Measurements from ENCODE around the gene SLC16A3. TPM values are rescaled to one million over a fixed set of nuclear protein-coding genes. Genes with fewer than 3 reads are reported as not detected.

SLC16A3 gene
- total and polyA plus RNA-seq, 2 donors (not counting 3 experiments of a cell fraction or from before 2014, with no cell fraction given), result 95.9 to 171 TPM

- intact Hi-C loops (cut with micrococcal nuclease) (no loop called here), dilution Hi-C loops (cut with MboI; ENCODE audit: extremely low pct_ligation_motif_present, low sequenced_read_pairs) (no loop called here)
- FAIRE-seq (no peak), DNase-seq (ENCODE audit: low read depth, low spot score) (no peak)
- H3K4me1 ChIP-seq (ENCODE audit: control insufficient read depth, extremely low read depth, insufficient read depth, low read length), result peaks cover 5% of the 10 kb centered on the region
- H3K4me3 ChIP-seq (replicated peaks in 1 of 3; ENCODE audit: insufficient read depth in 1 of 3, low read depth in 1 of 3, low read length in 3 of 3), result no peak overlapping the region
- peaks cover 52 to 71% of the 10 kb centered on the region in 2 experiments for H3K36me3 ChIP-seq (ENCODE audit: control insufficient read depth in 2 of 2, extremely low read depth in 1 of 2, insufficient read depth in 2 of 2, low read length in 2 of 2)
- TF ChIP-seq POLR2A (IDR thresholded peaks at IDR 0.05; ENCODE audit: low read depth, low read length), result no peak
- TF ChIP-seq MAX (IDR thresholded peaks at IDR 0.05; ENCODE audit: insufficient read depth, insufficient read length), result no peak
- TF ChIP-seq POLR2AphosphoS5 (IDR thresholded peaks at IDR 0.05; ENCODE audit: insufficient read depth, low read depth, low read length), result no peak
- no peak for TF ChIP-seq EZH2 (IDR thresholded peaks at IDR 0.05; ENCODE audit: borderline replicate concordance, low read depth, low read length, severe bottlenecking)
- TF ChIP-seq, protein P1, sequence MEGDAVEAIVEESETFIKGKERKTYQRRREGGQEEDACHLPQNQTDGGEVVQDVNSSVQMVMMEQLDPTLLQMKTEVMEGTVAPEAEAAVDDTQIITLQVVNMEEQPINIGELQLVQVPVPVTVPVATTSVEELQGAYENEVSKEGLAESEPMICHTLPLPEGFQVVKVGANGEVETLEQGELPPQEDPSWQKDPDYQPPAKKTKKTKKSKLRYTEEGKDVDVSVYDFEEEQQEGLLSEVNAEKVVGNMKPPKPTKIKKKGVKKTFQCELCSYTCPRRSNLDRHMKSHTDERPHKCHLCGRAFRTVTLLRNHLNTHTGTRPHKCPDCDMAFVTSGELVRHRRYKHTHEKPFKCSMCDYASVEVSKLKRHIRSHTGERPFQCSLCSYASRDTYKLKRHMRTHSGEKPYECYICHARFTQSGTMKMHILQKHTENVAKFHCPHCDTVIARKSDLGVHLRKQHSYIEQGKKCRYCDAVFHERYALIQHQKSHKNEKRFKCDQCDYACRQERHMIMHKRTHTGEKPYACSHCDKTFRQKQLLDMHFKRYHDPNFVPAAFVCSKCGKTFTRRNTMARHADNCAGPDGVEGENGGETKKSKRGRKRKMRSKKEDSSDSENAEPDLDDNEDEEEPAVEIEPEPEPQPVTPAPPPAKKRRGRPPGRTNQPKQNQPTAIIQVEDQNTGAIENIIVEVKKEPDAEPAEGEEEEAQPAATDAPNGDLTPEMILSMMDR (IDR thresholded peaks at IDR 0.05; ENCODE audit: extremely low read depth in 1 of 2, insufficient read depth in 1 of 2, low read depth in 1 of 2, low read length in 2 of 2), result no peak
- no peak for TF ChIP-seq GATA2 (IDR thresholded peaks at IDR 0.05; ENCODE audit: insufficient read depth, insufficient read length, low read depth, low read length)
- no peak for TF ChIP-seq FOS (IDR thresholded peaks at IDR 0.05; ENCODE audit: borderline replicate concordance, insufficient read depth, low read length)
- TF ChIP-seq JUN (IDR thresholded peaks at IDR 0.05; ENCODE audit: borderline replicate concordance, insufficient read depth, insufficient read length, low read depth), result no peak
- no peak for TF ChIP-seq MYC (IDR thresholded peaks at IDR 0.05; ENCODE audit: low read depth, low read length)
- peaks cover 92% of the 10 kb centered on the region for H3K79me2 ChIP-seq (ENCODE audit: control insufficient read depth, insufficient read depth, low read length)
- no peaks in the 10 kb centered on the region for H3K9me3 ChIP-seq (replicated peaks; ENCODE audit: control insufficient read depth, insufficient read depth, low read length)
- peaks cover 8% of the 10 kb centered on the region for H4K20me1 ChIP-seq (replicated peaks; ENCODE audit: control insufficient read depth, extremely low read depth, insufficient read depth, low read length)
- no peak overlapping the region for H3K4me2 ChIP-seq (ENCODE audit: insufficient read depth, low read length)
- no peaks in the 10 kb centered on the region for H3K9me1 ChIP-seq (replicated peaks; ENCODE audit: control insufficient read depth, extremely low read depth, insufficient read depth, low read length)
- H3K9ac ChIP-seq (replicated peaks; ENCODE audit: extremely low read depth, insufficient read depth, low read length), result no peak overlapping the region
- H2AFZ ChIP-seq (ENCODE audit: low read depth, low read length), result no peak overlapping the region
- no TSS peak for BruUV-seq (replicated peaks)
- ChIA-PET POLR2A (no interaction called here), CTCF (interaction anchor here (0.9 kb wide), 1 partner anchor 36 kb away, joined by 3 read pairs; no protein-coding TSS in a partner anchor)
- no peak overlapping the region for H3K27ac ChIP-seq (ENCODE audit: insufficient read depth, low read depth, low read length)
- H3K27me3 ChIP-seq (ENCODE audit: control insufficient read depth in 2 of 2, insufficient read depth in 2 of 2, low read length in 2 of 2), result no peaks in the 10 kb centered on the region
Measured at GRCh38 chr17:82262344-82262743, 33.5 kb downstream of the SLC16A3 start.
